BJ (cell line): Measurements from ENCODE around the gene GANAB. TPM values are rescaled to one million over a fixed set of nuclear protein-coding genes. Genes with fewer than 3 reads are reported as not detected.

Source experiments
- CTCF ChIA-PET: fragments of 350-600 bp; formaldehyde crosslinking; extraction: SDS; loops from one replicate; lab custom pipeline; 2021; ENCODE audit warnings: antibody characterized with exemption, inconsistent platforms; lab: Yijun Ruan, JAX
- POLR2A ChIA-PET: fragments of 300-600 bp; sonication (Branson Sonifier 250); formaldehyde crosslinking; extraction: SDS; loops from one replicate; lab custom pipeline; 2021; ENCODE audit warnings: antibody characterized with exemption; lab: Charles Lee
- DNase-seq: peaks from one replicate; pipeline ENCODE4 v3.0.0-alpha.2; 2011; ENCODE audit warnings: low read depth
- H3K27me3 ChIP-seq: 2 replicates; pipeline ENCODE4 v1.6.0; 2011; ENCODE audit warnings: low read length; ENCODE audit not compliant: control insufficient read depth, insufficient read depth
- H3K36me3 ChIP-seq: 2 replicates; pipeline ENCODE4 v1.5.1; 2011; ENCODE audit warnings: low read length; ENCODE audit not compliant: control insufficient read depth, insufficient read depth
- H3K4me3 ChIP-seq: 2 replicates; pipeline ENCODE4 v1.5.1; 2011; ENCODE audit warnings: low read depth, mild to moderate bottlenecking, control low read depth, low read length
- polyA plus RNA-seq: library from polyadenylated mRNA; depleted of rRNA; stranded (reverse); fragments of >200 nt; gene quantifications from 2 replicates; pipeline ENCODE4 v1.2.3, GENCODE V29; 2011
- TF ChIP-seq, protein P1 (sequence below): IDR thresholded peaks from 2 replicates; pipeline ENCODE4 v1.5.1; 2011; ENCODE audit warnings: low read depth, mild to moderate bottlenecking, control low read depth, inconsistent platforms, low read length, moderate library complexity; ENCODE audit not compliant: insufficient read depth

Gene GANAB
- polyA plus RNA-seq, 1 experiment: 463 TPM

DNA sequence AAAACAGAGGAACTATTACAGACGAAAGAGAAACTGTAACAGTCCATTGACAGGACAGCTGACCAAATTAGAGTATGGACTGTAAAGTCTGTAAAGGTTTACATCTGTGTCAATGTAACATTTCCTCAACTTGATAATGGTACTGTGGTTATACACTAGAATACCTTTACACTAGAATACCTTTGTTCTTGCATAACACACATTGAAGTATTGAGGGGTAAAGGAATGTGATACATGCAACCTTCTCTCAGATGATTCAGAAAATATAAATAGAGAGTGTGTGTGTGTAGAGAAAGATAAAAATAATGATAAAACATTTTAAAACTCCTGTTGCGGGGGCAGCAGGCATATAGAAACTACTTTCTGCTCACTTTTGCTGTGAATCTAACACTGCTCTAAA lies 67.2 kb downstream of the GANAB start:
- Histone ChIP-seq H3K27me3 (no peaks in the 10 kb centered on the region), H3K4me3 (no peak overlapping the region), H3K36me3 (peaks cover 12% of the 10 kb centered on the region)
- POLR2A ChIA-PET: no interaction called here
- no peak for DNase-seq
- TF ChIP-seq, protein P1, sequence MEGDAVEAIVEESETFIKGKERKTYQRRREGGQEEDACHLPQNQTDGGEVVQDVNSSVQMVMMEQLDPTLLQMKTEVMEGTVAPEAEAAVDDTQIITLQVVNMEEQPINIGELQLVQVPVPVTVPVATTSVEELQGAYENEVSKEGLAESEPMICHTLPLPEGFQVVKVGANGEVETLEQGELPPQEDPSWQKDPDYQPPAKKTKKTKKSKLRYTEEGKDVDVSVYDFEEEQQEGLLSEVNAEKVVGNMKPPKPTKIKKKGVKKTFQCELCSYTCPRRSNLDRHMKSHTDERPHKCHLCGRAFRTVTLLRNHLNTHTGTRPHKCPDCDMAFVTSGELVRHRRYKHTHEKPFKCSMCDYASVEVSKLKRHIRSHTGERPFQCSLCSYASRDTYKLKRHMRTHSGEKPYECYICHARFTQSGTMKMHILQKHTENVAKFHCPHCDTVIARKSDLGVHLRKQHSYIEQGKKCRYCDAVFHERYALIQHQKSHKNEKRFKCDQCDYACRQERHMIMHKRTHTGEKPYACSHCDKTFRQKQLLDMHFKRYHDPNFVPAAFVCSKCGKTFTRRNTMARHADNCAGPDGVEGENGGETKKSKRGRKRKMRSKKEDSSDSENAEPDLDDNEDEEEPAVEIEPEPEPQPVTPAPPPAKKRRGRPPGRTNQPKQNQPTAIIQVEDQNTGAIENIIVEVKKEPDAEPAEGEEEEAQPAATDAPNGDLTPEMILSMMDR: no peak
- CTCF ChIA-PET: interaction anchor here (0.6 to 1.4 kb wide), 3 partner anchors 18 to 185 kb away, joined by 3 to 6 read pairs (median 3); no protein-coding TSS in a partner anchor

DNA sequence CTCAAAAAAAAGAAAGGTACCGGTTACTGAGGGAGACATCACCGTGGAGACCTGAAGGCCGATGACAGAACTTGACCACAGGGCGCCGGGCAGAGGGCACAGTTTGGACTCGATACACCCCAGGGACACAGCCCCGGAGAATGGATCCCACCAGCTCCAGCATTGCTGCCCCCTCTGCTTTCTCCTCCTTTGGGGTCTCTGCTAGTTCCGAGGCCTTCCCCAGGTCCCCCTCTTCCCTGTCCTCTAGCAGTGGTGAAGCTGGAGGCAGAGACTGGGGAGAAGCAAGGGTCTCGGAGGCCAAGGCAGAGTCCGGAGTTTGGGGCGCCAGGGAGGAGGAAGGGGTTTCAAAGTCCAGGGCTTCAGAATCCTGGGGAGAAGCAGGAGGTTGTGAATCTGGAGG lies 67.9 kb downstream of the GANAB start:
- DNase-seq: no peak
- Histone ChIP-seq H3K4me3 (no peak overlapping the region), H3K27me3 (no peaks in the 10 kb centered on the region), H3K36me3 (peaks cover 12% of the 10 kb centered on the region)
- CTCF ChIA-PET: interaction anchor here (0.7 to 1.4 kb wide), 3 partner anchors 10 to 21 kb away, joined by 3 to 6 read pairs (median 5); no protein-coding TSS in a partner anchor
- TF ChIP-seq, protein P1: no peak
- POLR2A ChIA-PET: no interaction called here

DNA sequence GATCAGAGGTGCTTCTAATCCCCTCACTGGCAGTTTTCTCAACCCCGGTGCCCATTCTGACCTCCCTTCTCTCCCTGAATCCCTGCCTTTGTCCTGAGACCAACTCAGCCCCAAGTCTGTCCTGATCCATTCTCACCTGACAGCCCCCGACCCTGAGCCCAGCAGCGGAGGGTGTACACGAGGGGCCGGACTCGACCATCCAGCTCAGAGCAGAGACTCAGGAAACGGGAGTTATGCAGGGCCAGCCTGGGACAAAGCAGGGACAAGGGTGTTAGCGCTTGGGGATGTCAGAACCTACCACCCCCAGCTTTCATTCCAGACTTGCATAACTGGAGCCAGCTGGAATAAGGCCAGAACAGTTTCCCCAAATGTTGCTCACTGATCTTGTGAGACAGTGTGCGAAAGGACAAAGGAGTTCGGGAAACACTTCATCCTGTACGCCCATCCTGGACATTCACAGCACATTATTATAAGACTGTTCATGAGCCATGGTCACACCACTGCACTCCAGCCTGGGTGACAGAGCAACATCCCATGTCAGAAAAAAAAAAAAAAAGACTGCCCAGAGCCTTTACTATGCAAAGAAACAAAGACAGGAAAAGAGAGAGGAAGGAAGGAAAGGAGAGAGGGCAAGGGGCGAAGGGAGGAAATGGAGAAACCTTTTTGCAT lies 69.2 kb downstream of the GANAB start:
- TF ChIP-seq, protein P1: no peak
- Histone ChIP-seq H3K27me3 (no peaks in the 10 kb centered on the region), H3K36me3 (peaks cover 12% of the 10 kb centered on the region), H3K4me3 (no peak overlapping the region)
- DNase-seq: no peak
- CTCF ChIA-PET: interaction anchor here (1.6 kb wide), 1 partner anchor 35 kb away, joined by 7 read pairs; no protein-coding TSS in a partner anchor
- POLR2A ChIA-PET: no interaction called here

DNA sequence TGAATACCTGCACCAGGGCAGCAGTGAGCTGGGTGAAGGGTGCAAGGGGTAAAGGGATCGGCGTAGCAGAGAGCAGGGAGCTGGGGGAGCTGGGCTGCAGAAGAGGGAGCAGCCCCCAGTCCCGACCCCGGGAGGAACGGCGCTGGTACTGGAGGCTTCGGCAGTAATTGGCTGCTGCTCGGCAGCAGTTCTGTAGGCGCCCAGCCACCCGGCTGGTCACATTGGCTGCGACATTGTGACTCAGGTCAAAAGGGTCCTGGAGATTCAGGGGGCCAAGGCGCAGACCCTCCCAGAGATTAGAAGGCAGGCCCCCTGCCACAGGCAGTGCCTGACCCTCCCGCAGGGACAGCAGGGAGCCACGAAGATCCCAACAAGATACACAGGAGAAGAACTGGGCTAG lies 70.6 kb downstream of the GANAB start:
- no peak for DNase-seq
- CTCF ChIA-PET: interaction anchor here (1.4 to 2.3 kb wide), 2 partner anchors 181 to 288 kb away, joined by 3 to 11 read pairs; no protein-coding TSS in a partner anchor
- peaks cover 15% of the 10 kb centered on the region for H3K36me3 ChIP-seq
- POLR2A ChIA-PET: no interaction called here
- no peaks in the 10 kb centered on the region for H3K27me3 ChIP-seq
- no peak overlapping the region; the same call in 1 of the 2 replicates for H3K4me3 ChIP-seq
- TF ChIP-seq, protein P1: no peak

DNA sequence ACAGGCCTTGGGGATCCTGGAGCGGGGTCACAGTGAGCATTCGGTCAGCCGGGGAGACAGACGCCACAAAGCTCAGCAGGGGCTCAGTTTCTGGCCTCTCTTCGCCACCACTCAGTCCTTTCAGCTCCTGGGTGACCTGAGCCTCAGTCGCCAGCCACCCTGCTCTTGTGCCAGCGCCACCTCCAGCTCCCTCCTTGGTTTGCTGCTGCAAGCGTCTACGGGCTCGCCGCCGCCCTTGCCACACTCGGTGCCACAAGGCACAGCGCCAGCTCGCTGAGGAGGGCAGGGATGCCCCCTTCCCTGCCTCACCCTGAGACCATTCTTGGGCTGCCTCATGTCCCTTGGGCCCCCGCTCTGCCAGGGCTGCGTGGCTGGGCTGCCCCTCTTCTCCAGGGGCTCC lies 71.3 kb downstream of the GANAB start:
- CTCF ChIA-PET: interaction anchor here (0.5 to 2.8 kb wide), 7 partner anchors 10 to 306 kb away, joined by 3 to 16 read pairs (median 4); partner anchors contain the start of genes EML3, SLC3A2 and TUT1

More for the DNA sequence above, 71.3 kb downstream of the GANAB start:
- TF ChIP-seq, protein P1: no peak
- H3K36me3 ChIP-seq: peaks cover 19% of the 10 kb centered on the region
- no peaks in the 10 kb centered on the region for H3K27me3 ChIP-seq
- POLR2A ChIA-PET: no interaction called here
- H3K4me3 ChIP-seq: peak overlapping the region; percentile 63
- DNase-seq: no peak
